SK-N-SH treated with all-trans-retinoic acid at 6 μM for 48 hours (cell line): Measurements from ENCODE around the gene HACL1.

Source experiments
- ATAC-seq: fragments of 200-7000 bp; cut with Tn5 transposase; 3 replicates; pipeline ENCODE4 v1.9.1; 2020; ENCODE audit warnings: mild to moderate bottlenecking, moderate library complexity
- ARNTL ChIP-seq: fragments of 450-650 bp; formaldehyde crosslinking; IDR thresholded peaks from 2 replicates; pipeline ENCODE4 v1.5.0; 2020; ENCODE audit warnings: low read depth, mild to moderate bottlenecking, moderate library complexity, borderline replicate concordance
- CSDC2 ChIP-seq: fragments of 250-450 bp; sonication (Bioruptor Pico); IDR thresholded peaks from 2 replicates; pipeline ENCODE4 v1.5.0; 2020; ENCODE audit warnings: mild to moderate bottlenecking, moderate library complexity
- ESRRG ChIP-seq: fragments of 250-450 bp; sonication (Bioruptor Pico); IDR thresholded peaks from 2 replicates; pipeline ENCODE4 v1.6.1; 2021; ENCODE audit warnings: mild to moderate bottlenecking
- GLIS3 ChIP-seq: fragments of 250-450 bp; sonication (Bioruptor Pico); IDR thresholded peaks from 2 replicates; pipeline ENCODE4 v1.5.0; 2020; ENCODE audit warnings: mild to moderate bottlenecking, moderate library complexity
- OSR1 ChIP-seq: fragments of 250-450 bp; sonication (Bioruptor Pico); IDR thresholded peaks from 2 replicates; pipeline ENCODE4 v1.8.0; 2022; ENCODE audit warnings: moderate library complexity, mild to moderate bottlenecking, inconsistent platforms
- PPARA ChIP-seq: fragments of 250-450 bp; sonication (Bioruptor Pico); IDR thresholded peaks from 2 replicates; pipeline ENCODE4 v1.5.0; 2020; ENCODE audit warnings: mild to moderate bottlenecking, borderline replicate concordance
- RARB ChIP-seq: fragments of 250-450 bp; sonication (Bioruptor Pico); IDR thresholded peaks from 2 replicates; pipeline ENCODE4 v1.8.0; 2021; ENCODE audit warnings: mild to moderate bottlenecking, moderate library complexity
- SNAI2 ChIP-seq: fragments of 250-450 bp; sonication (Bioruptor Pico); IDR thresholded peaks from 2 replicates; pipeline ENCODE4 v1.5.0; 2020; ENCODE audit warnings: mild to moderate bottlenecking, moderate library complexity
- TCF4 ChIP-seq: fragments of 250-450 bp; sonication (Bioruptor Pico); IDR thresholded peaks from 2 replicates; pipeline ENCODE4 v1.8.0; 2021; ENCODE audit warnings: mild to moderate bottlenecking, moderate library complexity, borderline replicate concordance
- TOX ChIP-seq: fragments of 250-450 bp; sonication (Bioruptor Pico); IDR thresholded peaks from 2 replicates; pipeline ENCODE4 v1.8.0; 2021; ENCODE audit warnings: mild to moderate bottlenecking, moderate library complexity, borderline replicate concordance
- ZC3H10 ChIP-seq: fragments of 250-450 bp; sonication (Bioruptor Pico); IDR thresholded peaks from 2 replicates; pipeline ENCODE4 v1.5.1; 2021; ENCODE audit warnings: mild to moderate bottlenecking, moderate library complexity
- ZFP3 ChIP-seq: fragments of 250-450 bp; sonication (Bioruptor Pico); IDR thresholded peaks from 2 replicates; pipeline ENCODE4 v1.5.0; 2020; ENCODE audit warnings: mild to moderate bottlenecking, moderate library complexity
- ZFP30 ChIP-seq: fragments of 450-650 bp; formaldehyde crosslinking; IDR thresholded peaks from 2 replicates; pipeline ENCODE4 v1.5.0; 2022; ENCODE audit warnings: mild to moderate bottlenecking, moderate library complexity
- ZNF565 ChIP-seq: fragments of 450-650 bp; formaldehyde crosslinking; conservative IDR thresholded peaks from 2 replicates; pipeline ENCODE4 v1.5.0; 2020; ENCODE audit warnings: low read depth, mild to moderate bottlenecking, moderate library complexity
- ZNF8 ChIP-seq: fragments of 450-650 bp; formaldehyde crosslinking; IDR thresholded peaks from 2 replicates; pipeline ENCODE4 v1.5.0; 2020; ENCODE audit warnings: mild to moderate bottlenecking, moderate library complexity
- TF ChIP-seq, protein P1 (sequence below): fragments of 250-450 bp; sonication (Bioruptor Pico); IDR thresholded peaks from 2 replicates; pipeline ENCODE4 v1.8.0; 2020; ENCODE audit warnings: mild to moderate bottlenecking, moderate library complexity, borderline replicate concordance
- TF ChIP-seq, protein P2 (sequence below): fragments of 250-450 bp; sonication (Bioruptor Pico); IDR thresholded peaks from 2 replicates; pipeline ENCODE4 v1.5.1; 2021; ENCODE audit warnings: mild to moderate bottlenecking, moderate library complexity
- TF ChIP-seq, protein P3 (sequence below): fragments of 250-450 bp; sonication (Bioruptor Pico); IDR thresholded peaks from 2 replicates; pipeline ENCODE4 v1.5.1; 2020; ENCODE audit warnings: low read depth, mild to moderate bottlenecking, moderate library complexity
- TF ChIP-seq, protein P4 (sequence below): fragments of 250-450 bp; sonication (Bioruptor Pico); IDR thresholded peaks from 2 replicates; pipeline ENCODE4 v1.5.0; 2020; ENCODE audit warnings: mild to moderate bottlenecking, moderate library complexity

The HACL1 gene

DNA sequence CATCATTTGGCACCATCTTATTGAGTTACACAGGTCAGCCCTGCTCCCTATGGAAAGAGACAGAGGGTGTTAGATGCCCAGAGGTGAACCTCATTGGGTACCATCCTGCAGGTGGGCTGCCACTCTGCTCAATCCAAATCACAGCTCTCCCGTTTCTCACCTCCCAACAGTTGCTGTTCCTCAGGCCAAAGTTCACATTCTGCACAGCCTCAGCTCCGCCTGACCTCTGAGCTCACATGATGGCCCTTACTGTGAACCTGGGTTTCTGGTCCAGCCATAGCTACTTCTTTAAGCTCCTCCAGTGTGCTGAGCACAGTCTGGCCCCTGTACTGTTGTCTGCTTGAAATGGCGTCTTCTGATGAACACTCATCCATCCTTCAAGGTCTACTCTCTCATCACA lies 48.0 kb upstream of the HACL1 start (continued):
- TF ChIP-seq, protein P1, sequence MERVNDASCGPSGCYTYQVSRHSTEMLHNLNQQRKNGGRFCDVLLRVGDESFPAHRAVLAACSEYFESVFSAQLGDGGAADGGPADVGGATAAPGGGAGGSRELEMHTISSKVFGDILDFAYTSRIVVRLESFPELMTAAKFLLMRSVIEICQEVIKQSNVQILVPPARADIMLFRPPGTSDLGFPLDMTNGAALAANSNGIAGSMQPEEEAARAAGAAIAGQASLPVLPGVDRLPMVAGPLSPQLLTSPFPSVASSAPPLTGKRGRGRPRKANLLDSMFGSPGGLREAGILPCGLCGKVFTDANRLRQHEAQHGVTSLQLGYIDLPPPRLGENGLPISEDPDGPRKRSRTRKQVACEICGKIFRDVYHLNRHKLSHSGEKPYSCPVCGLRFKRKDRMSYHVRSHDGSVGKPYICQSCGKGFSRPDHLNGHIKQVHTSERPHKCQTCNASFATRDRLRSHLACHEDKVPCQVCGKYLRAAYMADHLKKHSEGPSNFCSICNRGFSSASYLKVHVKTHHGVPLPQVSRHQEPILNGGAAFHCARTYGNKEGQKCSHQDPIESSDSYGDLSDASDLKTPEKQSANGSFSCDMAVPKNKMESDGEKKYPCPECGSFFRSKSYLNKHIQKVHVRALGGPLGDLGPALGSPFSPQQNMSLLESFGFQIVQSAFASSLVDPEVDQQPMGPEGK (CRISPR knock-in tag): no peak
- TF ChIP-seq ZNF565 (CRISPR knock-in tag) (no peak), ARNTL (CRISPR knock-in tag) (no peak), SNAI2 (CRISPR knock-in tag) (no peak), ZNF8 (CRISPR knock-in tag) (no peak), GLIS3 (CRISPR knock-in tag) (no peak), OSR1 (CRISPR knock-in tag) (no peak), TOX (no peak), TCF4 (no peak), ESRRG (CRISPR knock-in tag) (no peak), RARB (CRISPR knock-in tag) (no peak), ZFP30 (CRISPR knock-in tag) (no peak)
- TF ChIP-seq, protein P2, sequence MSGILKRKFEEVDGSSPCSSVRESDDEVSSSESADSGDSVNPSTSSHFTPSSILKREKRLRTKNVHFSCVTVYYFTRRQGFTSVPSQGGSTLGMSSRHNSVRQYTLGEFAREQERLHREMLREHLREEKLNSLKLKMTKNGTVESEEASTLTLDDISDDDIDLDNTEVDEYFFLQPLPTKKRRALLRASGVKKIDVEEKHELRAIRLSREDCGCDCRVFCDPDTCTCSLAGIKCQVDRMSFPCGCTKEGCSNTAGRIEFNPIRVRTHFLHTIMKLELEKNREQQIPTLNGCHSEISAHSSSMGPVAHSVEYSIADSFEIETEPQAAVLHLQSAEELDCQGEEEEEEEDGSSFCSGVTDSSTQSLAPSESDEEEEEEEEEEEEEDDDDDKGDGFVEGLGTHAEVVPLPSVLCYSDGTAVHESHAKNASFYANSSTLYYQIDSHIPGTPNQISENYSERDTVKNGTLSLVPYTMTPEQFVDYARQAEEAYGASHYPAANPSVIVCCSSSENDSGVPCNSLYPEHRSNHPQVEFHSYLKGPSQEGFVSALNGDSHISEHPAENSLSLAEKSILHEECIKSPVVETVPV (CRISPR knock-in tag): no peak
- TF ChIP-seq, protein P3, sequence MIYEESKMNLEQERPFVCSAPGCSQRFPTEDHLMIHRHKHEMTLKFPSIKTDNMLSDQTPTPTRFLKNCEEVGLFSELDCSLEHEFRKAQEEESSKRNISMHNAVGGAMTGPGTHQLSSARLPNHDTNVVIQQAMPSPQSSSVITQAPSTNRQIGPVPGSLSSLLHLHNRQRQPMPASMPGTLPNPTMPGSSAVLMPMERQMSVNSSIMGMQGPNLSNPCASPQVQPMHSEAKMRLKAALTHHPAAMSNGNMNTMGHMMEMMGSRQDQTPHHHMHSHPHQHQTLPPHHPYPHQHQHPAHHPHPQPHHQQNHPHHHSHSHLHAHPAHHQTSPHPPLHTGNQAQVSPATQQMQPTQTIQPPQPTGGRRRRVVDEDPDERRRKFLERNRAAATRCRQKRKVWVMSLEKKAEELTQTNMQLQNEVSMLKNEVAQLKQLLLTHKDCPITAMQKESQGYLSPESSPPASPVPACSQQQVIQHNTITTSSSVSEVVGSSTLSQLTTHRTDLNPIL (CRISPR knock-in tag): no peak
- TF ChIP-seq, all 23 proteins: peak for 0

DNA sequence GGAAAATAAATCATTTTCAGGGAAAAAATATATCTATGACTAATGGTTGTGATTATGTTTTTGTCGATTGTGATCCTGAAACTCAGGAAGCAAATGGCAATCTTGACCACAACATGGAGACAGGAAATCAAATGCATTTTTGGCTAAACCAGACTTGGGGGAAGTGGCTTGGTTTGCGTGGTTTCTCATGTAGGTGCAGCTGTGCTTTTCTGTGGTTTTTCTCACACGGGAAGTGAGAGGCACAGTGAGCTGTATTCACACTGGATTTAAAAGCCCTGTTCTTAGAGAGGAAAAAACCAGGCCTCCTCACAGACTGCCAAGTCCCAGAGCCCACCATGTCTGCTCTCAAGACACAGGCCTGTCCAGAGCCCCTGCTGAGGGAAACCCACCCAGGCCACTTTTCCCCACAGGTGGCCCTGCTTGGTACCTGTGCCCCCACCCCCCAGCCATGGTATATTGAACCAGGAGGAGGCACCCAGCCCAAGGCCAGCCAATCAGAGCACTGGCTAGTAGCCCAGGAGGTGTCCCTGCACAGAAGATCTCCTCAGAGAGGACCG lies 46.3 kb upstream of the HACL1 start:
- peak; percentile 30 for ATAC-seq
- no peak for TF ChIP-seq PPARA (CRISPR knock-in tag)
- TF ChIP-seq OSR1 (CRISPR knock-in tag): no peak
- no peak for TF ChIP-seq ZC3H10 (CRISPR knock-in tag)
- TF ChIP-seq ZFP3: no peak
- no peak for TF ChIP-seq TCF4
- no peak for TF ChIP-seq ESRRG (CRISPR knock-in tag)
- TF ChIP-seq, protein P4, sequence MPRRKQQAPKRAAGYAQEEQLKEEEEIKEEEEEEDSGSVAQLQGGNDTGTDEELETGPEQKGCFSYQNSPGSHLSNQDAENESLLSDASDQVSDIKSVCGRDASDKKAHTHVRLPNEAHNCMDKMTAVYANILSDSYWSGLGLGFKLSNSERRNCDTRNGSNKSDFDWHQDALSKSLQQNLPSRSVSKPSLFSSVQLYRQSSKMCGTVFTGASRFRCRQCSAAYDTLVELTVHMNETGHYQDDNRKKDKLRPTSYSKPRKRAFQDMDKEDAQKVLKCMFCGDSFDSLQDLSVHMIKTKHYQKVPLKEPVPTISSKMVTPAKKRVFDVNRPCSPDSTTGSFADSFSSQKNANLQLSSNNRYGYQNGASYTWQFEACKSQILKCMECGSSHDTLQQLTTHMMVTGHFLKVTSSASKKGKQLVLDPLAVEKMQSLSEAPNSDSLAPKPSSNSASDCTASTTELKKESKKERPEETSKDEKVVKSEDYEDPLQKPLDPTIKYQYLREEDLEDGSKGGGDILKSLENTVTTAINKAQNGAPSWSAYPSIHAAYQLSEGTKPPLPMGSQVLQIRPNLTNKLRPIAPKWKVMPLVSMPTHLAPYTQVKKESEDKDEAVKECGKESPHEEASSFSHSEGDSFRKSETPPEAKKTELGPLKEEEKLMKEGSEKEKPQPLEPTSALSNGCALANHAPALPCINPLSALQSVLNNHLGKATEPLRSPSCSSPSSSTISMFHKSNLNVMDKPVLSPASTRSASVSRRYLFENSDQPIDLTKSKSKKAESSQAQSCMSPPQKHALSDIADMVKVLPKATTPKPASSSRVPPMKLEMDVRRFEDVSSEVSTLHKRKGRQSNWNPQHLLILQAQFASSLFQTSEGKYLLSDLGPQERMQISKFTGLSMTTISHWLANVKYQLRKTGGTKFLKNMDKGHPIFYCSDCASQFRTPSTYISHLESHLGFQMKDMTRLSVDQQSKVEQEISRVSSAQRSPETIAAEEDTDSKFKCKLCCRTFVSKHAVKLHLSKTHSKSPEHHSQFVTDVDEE (CRISPR knock-in tag): no peak
- TF ChIP-seq ZNF8 (CRISPR knock-in tag): no peak
- TF ChIP-seq ARNTL (CRISPR knock-in tag): no peak
- TF ChIP-seq CSDC2 (CRISPR knock-in tag): no peak

DNA sequence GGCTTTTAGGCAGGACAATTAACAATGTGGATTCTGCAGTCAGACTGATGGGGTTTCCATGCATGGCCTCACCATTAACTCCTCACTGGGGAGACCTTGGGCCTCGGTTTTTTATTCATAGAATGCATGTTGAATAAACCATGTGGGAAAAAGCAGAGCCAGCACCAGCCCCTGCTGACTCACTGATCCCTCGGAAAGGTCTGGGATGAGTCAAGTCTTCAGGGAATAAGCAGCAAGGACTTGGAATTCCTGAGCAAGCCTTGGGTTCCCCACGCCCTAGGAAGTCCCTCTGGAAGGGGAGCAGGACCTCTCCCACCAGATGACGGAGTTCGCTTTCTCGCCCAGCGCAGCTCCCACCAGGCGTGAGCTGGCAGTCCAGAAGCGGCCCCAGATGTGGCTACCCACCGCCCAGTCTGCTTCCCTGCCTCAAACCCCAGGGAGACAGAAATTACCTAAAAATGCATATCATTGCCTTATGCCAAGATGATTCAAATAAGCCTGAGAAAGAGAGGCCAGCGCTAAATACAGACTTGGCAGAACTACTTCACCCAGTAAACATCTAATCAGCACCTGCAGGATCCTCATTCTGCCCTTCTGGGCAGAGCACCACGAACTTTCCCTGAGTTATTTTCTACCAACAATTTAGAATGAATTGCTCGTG lies 45.6 kb upstream of the HACL1 start:
- ATAC-seq: peak; percentile 88
- TF ChIP-seq, protein P1 (CRISPR knock-in tag): peak; percentile 27; the same call in 1 of the 2 replicates
- no peak for TF ChIP-seq ZC3H10 (CRISPR knock-in tag)
